HG02840 (cell line): ENCODE data around the gene POLR1G.

Source experiments
- ATAC-seq: cut with Tn5 transposase; IDR thresholded peaks from one replicate; pipeline ENCODE4 v1.9.1; 2021; ENCODE audit warnings: mild to moderate bottlenecking, moderate library complexity, moderate number of reproducible peaks; ENCODE audit not compliant: unreplicated experiment, low FRiP score

The POLR1G gene

GRCh38 chr19:45443462-45444317 is 37.2 kb downstream of the POLR1G start:
- ATAC-seq = no peak

- no peak for ATAC-seq
These were observed 38.0 kb downstream of the POLR1G start for GRCh38 chr19:45444318-45445041.

GRCh38 chr19:45445139-45445538 is 38.7 kb downstream of the POLR1G start:
- no peak for ATAC-seq

- no peak for ATAC-seq
These were observed 39.9 kb downstream of the POLR1G start for GRCh38 chr19:45446295-45446694.

GRCh38 chr19:45446944-45447343 is 40.5 kb downstream of the POLR1G start:
- ATAC-seq = no peak

GRCh38 chr19:45448425-45448756 is 41.9 kb downstream of the POLR1G start:
- ATAC-seq = no peak

- ATAC-seq = no peak
These were observed 42.4 kb downstream of the POLR1G start for GRCh38 chr19:45448887-45449299.

GRCh38 chr19:45450012-45450333 is 43.5 kb downstream of the POLR1G start:
- ATAC-seq = no peak

- no peak for ATAC-seq
These were observed 44.8 kb downstream of the POLR1G start for GRCh38 chr19:45451131-45451849.

GRCh38 chr19:45451850-45452387 is 45.5 kb downstream of the POLR1G start:
- no peak for ATAC-seq

GRCh38 chr19:45455707-45456499 is 49.5 kb downstream of the POLR1G start:
- no peak for ATAC-seq

GRCh38 chr19:45456500-45456815 is 50.0 kb downstream of the POLR1G start:
- ATAC-seq = no peak

- ATAC-seq = no peak
These were observed 51.3 kb downstream of the POLR1G start for GRCh38 chr19:45457776-45458175.
